HG02678 (cell line): Measurements from ENCODE around the gene OIP5.
"Not testable (repeated sequence)": the region's sequence is repeated elsewhere in the genome, so short reads cannot be mapped to it uniquely, and the experiment has no call there.

Experiments used
- ATAC-seq: cut with Tn5 transposase; IDR thresholded peaks from one replicate; pipeline ENCODE4 v1.9.1; 2021; ENCODE audit warnings: mild to moderate bottlenecking, moderate library complexity; ENCODE audit not compliant: unreplicated experiment

The OIP5 gene

GRCh38 chr15:41260924-41261323 is 71.5 kb downstream of the OIP5 start:
- ATAC-seq: not testable (repeated sequence)

GRCh38 chr15:41259546-41260189 is 72.7 kb downstream of the OIP5 start:
- no peak for ATAC-seq
